Embryonic facial prominence (tissue), 1 donor: ENCODE results near the gene RAB31.
"Not testable (repeated sequence)": the region's sequence is repeated elsewhere in the genome, so short reads cannot be mapped to it uniquely, and the experiment has no call there.

Experiments
- DNase-seq: peaks from one replicate; pipeline ENCODE4 v3.0.0-alpha.2; 2016; ENCODE audit errors: extremely low spot score

Gene RAB31

GRCh38 chr18:9758624-9759075 lies 50.5 kb downstream of the RAB31 start:
- DNase-seq = no peak

- DNase-seq = no peak
Measured at GRCh38 chr18:9760641-9761040, 52.5 kb downstream of the RAB31 start.

GRCh38 chr18:9762526-9762925 lies 54.4 kb downstream of the RAB31 start:
- DNase-seq = no peak

GRCh38 chr18:9763157-9763556 lies 55.1 kb downstream of the RAB31 start:
- no peak for DNase-seq

- no peak for DNase-seq
Measured at GRCh38 chr18:9764011-9764481, 55.9 kb downstream of the RAB31 start.

- no peak for DNase-seq
Measured at GRCh38 chr18:9765501-9765900, 57.4 kb downstream of the RAB31 start.

- no peak for DNase-seq
Measured at GRCh38 chr18:9766076-9766481, 58.0 kb downstream of the RAB31 start.

- DNase-seq = no peak
Measured at GRCh38 chr18:9766740-9767139, 58.6 kb downstream of the RAB31 start.

- not testable (repeated sequence) for DNase-seq
Measured at GRCh38 chr18:9768071-9768691, 60.1 kb downstream of the RAB31 start.

- DNase-seq = not testable (repeated sequence)
Measured at GRCh38 chr18:9770111-9770510, 62.0 kb downstream of the RAB31 start.

GRCh38 chr18:9771261-9771976 lies 63.3 kb downstream of the RAB31 start:
- no peak for DNase-seq

- no peak for DNase-seq
Measured at GRCh38 chr18:9771977-9772660, 64.0 kb downstream of the RAB31 start.

GRCh38 chr18:9772847-9773677 lies 65.0 kb downstream of the RAB31 start:
- no peak for DNase-seq

GRCh38 chr18:9774150-9774549 lies 66.0 kb downstream of the RAB31 start:
- no peak for DNase-seq

- DNase-seq = no peak
Measured at GRCh38 chr18:9775178-9775577, 67.1 kb downstream of the RAB31 start.

- DNase-seq = no peak
Measured at GRCh38 chr18:9779630-9780029, 71.5 kb downstream of the RAB31 start.

- DNase-seq = no peak
Measured at GRCh38 chr18:9782073-9782857, 74.2 kb downstream of the RAB31 start.

- no peak for DNase-seq
Measured at GRCh38 chr18:9786631-9787030, 78.5 kb downstream of the RAB31 start.

- no peak for DNase-seq
Measured at GRCh38 chr18:9787036-9787435, 78.9 kb downstream of the RAB31 start.

- no peak for DNase-seq
Measured at GRCh38 chr18:9787712-9788111, 79.6 kb downstream of the RAB31 start.

- DNase-seq = no peak
Measured at GRCh38 chr18:9788140-9788539, 80.0 kb downstream of the RAB31 start.
